Osteocyte (in vitro differentiated cells): Measurements from ENCODE around the gene ANK3. TPM values are rescaled to one million over a fixed set of nuclear protein-coding genes. Genes with fewer than 3 reads are reported as not detected.

ENCODE experiments used
- DNase-seq: peaks from one replicate; pipeline ENCODE4 v3.0.0; 2021; ENCODE audit warnings: mixed read lengths; ENCODE audit not compliant: unreplicated experiment; ENCODE audit errors: extremely low spot score
- H3K27ac Mint-ChIP-seq: one replicate; pipeline ENCODE4 v1.8.0; 2021; ENCODE audit warnings: mild to moderate bottlenecking, mixed read lengths; ENCODE audit not compliant: unreplicated experiment
- H3K27me3 Mint-ChIP-seq: one replicate; pipeline ENCODE4 v1.8.0; 2021; ENCODE audit warnings: mixed read lengths; ENCODE audit not compliant: unreplicated experiment
- H3K36me3 Mint-ChIP-seq: one replicate; pipeline ENCODE4 v1.8.0; 2021; ENCODE audit warnings: mixed read lengths; ENCODE audit not compliant: unreplicated experiment
- H3K4me1 Mint-ChIP-seq: one replicate; pipeline ENCODE4 v1.8.0; 2021; ENCODE audit warnings: mixed read lengths; ENCODE audit not compliant: unreplicated experiment
- H3K4me3 Mint-ChIP-seq: one replicate; pipeline ENCODE4 v1.8.0; 2021; ENCODE audit warnings: mild to moderate bottlenecking, moderate library complexity, mixed read lengths; ENCODE audit not compliant: unreplicated experiment
- H3K9me3 Mint-ChIP-seq: one replicate; pipeline ENCODE4 v1.8.0; 2021; ENCODE audit warnings: mixed read lengths; ENCODE audit not compliant: unreplicated experiment
- total RNA-seq: library from RNA; stranded (reverse); gene quantifications from 2 replicates; pipeline ENCODE4 v1.2.1, GENCODE V29; 2021
- TF ChIP-seq, protein P1 (sequence below): fragments of 200-600 bp; sonication (generic); IDR thresholded peaks from 2 replicates; pipeline ENCODE4 v1.5.0; 2021; ENCODE audit warnings: antibody characterized with exemption, mild to moderate bottlenecking, moderate library complexity

Gene ANK3
- total RNA-seq, 1 donor from 2014 or later = 22.0 TPM

DNA sequence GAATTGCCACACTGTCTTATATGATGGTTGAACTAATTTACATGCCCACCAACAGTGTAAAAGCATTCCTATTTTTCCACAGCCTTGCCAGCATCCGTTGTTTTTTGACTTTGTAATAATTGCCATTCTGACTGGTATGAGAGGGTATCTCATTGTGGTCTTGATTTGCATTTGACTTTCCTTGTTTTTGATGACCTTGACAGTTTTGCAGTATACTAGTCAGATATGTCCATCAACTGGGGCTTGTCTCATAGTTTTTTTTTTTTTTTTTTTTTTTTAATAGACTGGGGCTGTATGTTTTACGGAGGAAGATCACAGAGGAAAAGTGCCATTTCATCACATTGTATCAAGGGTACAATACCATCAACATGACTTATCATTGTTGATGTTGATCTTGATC, 220.6 kb downstream of the ANK3 start:
- Mint-ChIP-seq H3K4me3 (no peak overlapping the region), H3K9me3 (no peaks in the 10 kb centered on the region), H3K4me1 (peaks cover 27% of the 10 kb centered on the region), H3K27me3 (no peaks in the 10 kb centered on the region), H3K27ac (no peak overlapping the region), H3K36me3 (no peaks in the 10 kb centered on the region)
- DNase-seq = no peak
- TF ChIP-seq, protein P1, sequence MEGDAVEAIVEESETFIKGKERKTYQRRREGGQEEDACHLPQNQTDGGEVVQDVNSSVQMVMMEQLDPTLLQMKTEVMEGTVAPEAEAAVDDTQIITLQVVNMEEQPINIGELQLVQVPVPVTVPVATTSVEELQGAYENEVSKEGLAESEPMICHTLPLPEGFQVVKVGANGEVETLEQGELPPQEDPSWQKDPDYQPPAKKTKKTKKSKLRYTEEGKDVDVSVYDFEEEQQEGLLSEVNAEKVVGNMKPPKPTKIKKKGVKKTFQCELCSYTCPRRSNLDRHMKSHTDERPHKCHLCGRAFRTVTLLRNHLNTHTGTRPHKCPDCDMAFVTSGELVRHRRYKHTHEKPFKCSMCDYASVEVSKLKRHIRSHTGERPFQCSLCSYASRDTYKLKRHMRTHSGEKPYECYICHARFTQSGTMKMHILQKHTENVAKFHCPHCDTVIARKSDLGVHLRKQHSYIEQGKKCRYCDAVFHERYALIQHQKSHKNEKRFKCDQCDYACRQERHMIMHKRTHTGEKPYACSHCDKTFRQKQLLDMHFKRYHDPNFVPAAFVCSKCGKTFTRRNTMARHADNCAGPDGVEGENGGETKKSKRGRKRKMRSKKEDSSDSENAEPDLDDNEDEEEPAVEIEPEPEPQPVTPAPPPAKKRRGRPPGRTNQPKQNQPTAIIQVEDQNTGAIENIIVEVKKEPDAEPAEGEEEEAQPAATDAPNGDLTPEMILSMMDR = no peak

DNA sequence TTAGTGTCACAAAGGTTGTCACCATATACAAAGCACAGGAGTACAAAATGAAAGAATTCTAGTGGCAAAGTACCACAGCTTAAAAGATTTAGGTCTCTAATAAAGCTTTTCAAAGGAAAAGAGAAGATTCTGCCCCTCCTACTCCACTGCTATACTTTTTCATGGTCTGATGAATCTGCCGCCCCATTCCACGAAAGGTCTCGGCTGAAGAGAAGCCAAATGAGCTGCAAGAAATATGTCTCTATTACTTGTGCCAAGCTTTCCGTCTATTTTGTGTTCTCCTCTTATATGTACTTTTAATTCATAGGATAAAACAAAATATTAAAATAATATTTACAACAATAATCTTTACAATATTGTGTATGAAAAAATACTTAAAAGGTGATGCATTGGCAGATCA, 222.6 kb downstream of the ANK3 start:
- TF ChIP-seq, protein P1 = no peak
- H3K36me3 Mint-ChIP-seq = peaks cover 3% of the 10 kb centered on the region
- peaks cover 27% of the 10 kb centered on the region for H3K4me1 Mint-ChIP-seq
- H3K27ac Mint-ChIP-seq = no peak overlapping the region
- DNase-seq = no peak
- no peaks in the 10 kb centered on the region for H3K9me3 Mint-ChIP-seq
- no peaks in the 10 kb centered on the region for H3K27me3 Mint-ChIP-seq
- H3K4me3 Mint-ChIP-seq = no peak overlapping the region

DNA sequence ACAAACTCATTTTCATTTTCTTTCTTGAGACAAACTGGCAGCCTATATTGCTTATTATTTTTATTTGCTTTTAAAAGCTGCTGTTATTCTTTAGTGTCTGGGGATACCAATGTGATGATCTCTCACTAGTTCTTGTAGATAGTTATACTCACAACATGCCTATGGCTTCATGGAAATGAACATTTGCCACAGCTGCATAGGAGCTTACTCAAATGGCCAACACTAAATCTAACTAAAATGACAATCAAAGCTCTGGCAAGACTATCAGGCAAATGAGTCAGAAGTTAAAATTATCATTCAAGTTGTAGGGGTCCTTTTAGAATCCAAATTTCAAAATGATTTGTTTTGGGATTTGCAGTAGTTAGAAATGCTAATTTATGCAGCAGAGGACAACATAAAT, 225.9 kb downstream of the ANK3 start:
- no peak overlapping the region for H3K27ac Mint-ChIP-seq

DNA sequence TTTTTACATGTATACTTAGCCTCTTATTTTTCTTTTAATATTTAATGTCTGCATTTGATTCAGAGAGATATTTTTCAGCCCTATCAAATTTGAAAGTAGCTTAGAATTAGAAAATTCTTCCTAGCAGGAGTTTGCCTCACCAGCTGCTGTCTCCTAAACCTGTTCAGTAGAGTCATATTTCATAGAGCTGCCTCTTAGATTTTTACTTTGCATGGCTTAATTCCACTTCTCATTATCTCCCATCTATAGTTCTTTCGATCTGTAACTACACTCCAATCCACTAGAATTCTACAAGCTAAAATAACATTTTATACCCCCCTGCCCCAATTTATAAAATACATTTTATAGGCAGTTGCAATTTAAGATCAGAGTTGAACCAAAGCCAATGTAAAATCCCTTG, 227.0 kb downstream of the ANK3 start:
- DNase-seq = no peak
- Mint-ChIP-seq H3K27me3 (no peaks in the 10 kb centered on the region), H3K36me3 (peaks cover 10% of the 10 kb centered on the region), H3K27ac (no peak overlapping the region), H3K9me3 (peaks cover 16% of the 10 kb centered on the region), H3K4me3 (no peak overlapping the region), H3K4me1 (peaks cover 4% of the 10 kb centered on the region)
- TF ChIP-seq, protein P1 = no peak

More for the DNA sequence above, 225.9 kb downstream of the ANK3 start:
- TF ChIP-seq, protein P1 = no peak
- H3K4me1 Mint-ChIP-seq = peaks cover 4% of the 10 kb centered on the region
- no peak for DNase-seq
- peaks cover 16% of the 10 kb centered on the region for H3K9me3 Mint-ChIP-seq
- H3K4me3 Mint-ChIP-seq = no peak overlapping the region
- H3K36me3 Mint-ChIP-seq = peaks cover 10% of the 10 kb centered on the region
- H3K27me3 Mint-ChIP-seq = no peaks in the 10 kb centered on the region

DNA sequence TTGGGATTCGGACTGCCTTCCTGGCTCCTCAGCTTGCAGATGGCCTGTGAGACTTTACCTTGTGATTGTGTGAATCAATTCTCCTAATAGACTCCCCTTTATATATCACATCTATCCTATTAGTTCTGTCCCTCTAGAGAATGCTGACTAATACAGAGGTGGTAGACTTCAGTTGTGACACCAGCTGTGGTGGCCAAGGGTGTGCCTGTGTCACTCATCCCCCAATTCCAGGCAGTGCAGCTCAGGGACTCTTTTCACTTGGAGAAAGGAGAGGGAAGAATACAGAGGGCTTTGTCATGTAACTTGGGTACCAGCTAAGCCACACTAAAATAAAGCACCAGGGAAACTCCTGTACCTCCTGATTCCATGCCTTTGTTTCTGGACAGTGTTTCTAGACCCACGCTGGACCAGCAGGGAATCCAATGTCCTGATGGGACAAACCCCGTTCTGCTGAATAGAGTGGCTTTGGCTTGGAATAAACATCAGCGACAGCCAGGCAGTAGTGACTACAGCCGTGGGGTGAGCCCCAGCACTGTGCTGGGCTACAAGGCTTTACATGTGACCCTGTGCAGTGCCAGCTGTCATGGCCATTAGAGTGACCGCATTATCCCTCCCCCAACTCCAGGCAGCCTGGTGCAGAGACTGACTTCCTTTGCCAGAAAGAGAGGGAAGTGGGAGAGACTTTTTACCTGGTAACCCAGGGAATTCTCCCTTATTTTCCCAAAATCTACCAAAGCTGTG, 233.6 kb downstream of the ANK3 start:
- Mint-ChIP-seq H3K27me3 (no peaks in the 10 kb centered on the region), H3K9me3 (peaks cover 20% of the 10 kb centered on the region), H3K36me3 (peaks cover 12% of the 10 kb centered on the region), H3K27ac (no peak overlapping the region), H3K4me3 (no peak overlapping the region), H3K4me1 (no peaks in the 10 kb centered on the region)
- no peak for DNase-seq
- TF ChIP-seq, protein P1 = no peak
